Lung (tissue), 12 donors: ENCODE data around the gene FHOD1. TPM values are rescaled to one million over a fixed set of nuclear protein-coding genes. Genes with fewer than 3 reads are reported as not detected.

Source experiments
- ATAC-seq: fragments of 200-7000 bp; cut with Tn5 transposase; one replicate; pipeline ENCODE4 v1.9.1; 2020; ENCODE audit warnings: moderate number of reproducible peaks; ENCODE audit not compliant: insufficient read depth, low FRiP score
- DNase-seq, 3 donors: peaks; one replicate each; pipeline ENCODE4 v3.0.0-alpha.2; 2013 to 2017
- H3K27ac ChIP-seq, 2 donors: one replicate each; pipeline ENCODE4 v1.5.1; 2013; ENCODE audit warnings: mild to moderate bottlenecking in 2 of 2, moderate library complexity in 2 of 2, control low read depth in 1 of 2, inconsistent platforms in 1 of 2, low read depth in 1 of 2, low read length in 1 of 2
- H3K27me3 ChIP-seq, 3 donors: one replicate each; pipeline ENCODE4 v1.5.1; 2013; ENCODE audit warnings: low read length in 2 of 3; ENCODE audit not compliant: control insufficient read depth in 3 of 3, insufficient read depth in 3 of 3
- H3K36me3 ChIP-seq, 4 donors: one replicate each; pipeline ENCODE4 v1.5.1; 2013; ENCODE audit warnings: low read length in 4 of 4, mild to moderate bottlenecking in 1 of 4, moderate library complexity in 1 of 4; ENCODE audit not compliant: control insufficient read depth in 4 of 4, insufficient read depth in 4 of 4
- H3K4me1 ChIP-seq, 5 donors: one replicate each; pipeline ENCODE4 v1.5.1; 2013; ENCODE audit warnings: low read length in 5 of 5, mild to moderate bottlenecking in 2 of 5, moderate library complexity in 1 of 5; ENCODE audit not compliant: control insufficient read depth in 5 of 5, insufficient read depth in 5 of 5
- H3K4me3 ChIP-seq: one replicate; pipeline ENCODE4 v1.5.1; 2013; ENCODE audit warnings: mild to moderate bottlenecking, control low read depth, moderate library complexity
- H3K9ac ChIP-seq, 2 donors: one replicate each; pipeline ENCODE4 v1.5.1; 2013; ENCODE audit warnings: low read length in 2 of 2, control low read depth in 1 of 2; ENCODE audit not compliant: insufficient read depth in 1 of 2
- H3K9me3 ChIP-seq, 4 donors: one replicate each; pipeline ENCODE4 v1.5.1; 2013; ENCODE audit warnings: low read length in 3 of 4, mild to moderate bottlenecking in 1 of 4, moderate library complexity in 1 of 4; ENCODE audit not compliant: control insufficient read depth in 4 of 4, insufficient read depth in 3 of 4
- WGBS, 2 donors: extraction: QIAGEN DNeasy Blood & Tissue Kit; methylation state at CpG; one replicate each; pipeline ENCODE4 v1.1.7; 2013; 5-methylcytosine and 5-hydroxymethylcytosine counted together
- polyA plus RNA-seq, 2 donors: library from polyadenylated mRNA; stranded (reverse); fragments of 200-250 nt; gene quantifications; one replicate each; pipeline ENCODE4 v1.2.1, GENCODE V29; 2013
- total RNA-seq, 2 donors: library from RNA; depleted of rRNA in 1 of 2; stranded (reverse); fragments of >200 nt in 1 of 2; gene quantifications; one replicate each; pipeline ENCODE4 v1.2.1, GENCODE V29; 2014 to 2021
- TF ChIP-seq, protein P1 (sequence below): IDR thresholded peaks from 2 replicates; pipeline ENCODE4 v1.5.1; 2012; ENCODE audit warnings: mild to moderate bottlenecking; ENCODE audit errors: control extremely low read depth, extremely low read depth
- donor health status: control.
- donor health status: control.
- donor health status: Bipolar disorder and iron deficiency.
- donor health status: healthy.
- donor health status: DM: yes; HTN: yes; CAD: no.

FHOD1 gene
- total and polyA plus RNA-seq, 4 donors: 51.3 to 129 (median 65.5) TPM

DNA sequence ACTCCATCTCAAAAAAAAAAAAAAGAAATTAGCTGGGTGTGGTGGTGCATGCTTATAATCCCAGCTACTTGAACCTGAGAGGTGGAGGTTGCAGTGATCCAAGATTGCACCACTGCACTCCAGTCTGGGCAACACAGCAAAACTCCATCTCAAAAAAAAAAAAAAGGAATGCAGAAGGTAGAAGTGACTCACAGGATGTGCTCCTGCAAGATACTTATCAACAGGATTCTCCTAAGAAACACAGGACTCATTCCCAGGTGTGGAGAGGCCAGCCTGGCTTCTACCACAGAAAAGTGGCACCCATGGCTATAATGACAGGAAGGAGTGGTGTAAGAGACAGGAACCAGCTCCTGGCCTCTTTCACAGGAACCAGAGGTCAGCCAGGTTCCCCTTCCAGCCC, 34.5 kb downstream of the FHOD1 start:
- Histone ChIP-seq H3K4me1 (peaks cover 6 to 26% (median 16%) of the 10 kb centered on the region in 5 donors), H3K9ac (no peak overlapping the region), H3K9me3 (no peaks in the 10 kb centered on the region), H3K27me3 (no peaks in the 10 kb centered on the region), H3K36me3 (peaks cover 0 to 1% (median 0%) of the 10 kb centered on the region in 4 donors), H3K4me3 (no peak overlapping the region), H3K27ac (peak overlapping the region in 1 of 2 donors; percentile 4)
- TF ChIP-seq, protein P1, sequence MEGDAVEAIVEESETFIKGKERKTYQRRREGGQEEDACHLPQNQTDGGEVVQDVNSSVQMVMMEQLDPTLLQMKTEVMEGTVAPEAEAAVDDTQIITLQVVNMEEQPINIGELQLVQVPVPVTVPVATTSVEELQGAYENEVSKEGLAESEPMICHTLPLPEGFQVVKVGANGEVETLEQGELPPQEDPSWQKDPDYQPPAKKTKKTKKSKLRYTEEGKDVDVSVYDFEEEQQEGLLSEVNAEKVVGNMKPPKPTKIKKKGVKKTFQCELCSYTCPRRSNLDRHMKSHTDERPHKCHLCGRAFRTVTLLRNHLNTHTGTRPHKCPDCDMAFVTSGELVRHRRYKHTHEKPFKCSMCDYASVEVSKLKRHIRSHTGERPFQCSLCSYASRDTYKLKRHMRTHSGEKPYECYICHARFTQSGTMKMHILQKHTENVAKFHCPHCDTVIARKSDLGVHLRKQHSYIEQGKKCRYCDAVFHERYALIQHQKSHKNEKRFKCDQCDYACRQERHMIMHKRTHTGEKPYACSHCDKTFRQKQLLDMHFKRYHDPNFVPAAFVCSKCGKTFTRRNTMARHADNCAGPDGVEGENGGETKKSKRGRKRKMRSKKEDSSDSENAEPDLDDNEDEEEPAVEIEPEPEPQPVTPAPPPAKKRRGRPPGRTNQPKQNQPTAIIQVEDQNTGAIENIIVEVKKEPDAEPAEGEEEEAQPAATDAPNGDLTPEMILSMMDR: no peak
- ATAC-seq: no peak
- DNase-seq: no peak

DNA sequence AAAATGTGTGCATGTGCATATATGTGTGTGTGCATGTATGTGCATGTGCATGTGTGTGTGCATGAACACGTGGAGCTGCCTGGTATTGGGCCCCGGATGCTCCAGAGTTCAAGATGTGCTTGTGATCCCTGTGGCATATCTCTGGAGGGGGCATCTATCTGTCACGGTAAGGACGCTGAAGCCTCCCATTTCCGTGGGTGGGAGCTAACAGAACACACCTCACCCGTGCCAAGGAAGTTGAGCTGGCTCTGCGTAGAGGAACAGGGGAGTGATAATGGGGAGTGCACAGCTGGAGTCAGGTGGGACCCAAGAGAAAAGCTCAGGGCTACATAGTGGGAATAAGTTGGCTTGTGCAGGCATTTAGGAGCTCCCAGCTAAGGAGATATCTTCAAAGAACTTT, 35.6 kb downstream of the FHOD1 start:
- DNase-seq: no peak
- ATAC-seq: no peak
- peaks cover 2 to 16% (median 10%) of the 10 kb centered on the region in 5 donors for H3K4me1 ChIP-seq
- no peak overlapping the region for H3K9ac ChIP-seq
- 87 to 88% methylated on average over 7 of the region's 7 CpGs for WGBS, 2 donors
- H3K9me3 ChIP-seq: no peaks in the 10 kb centered on the region
- H3K36me3 ChIP-seq: peaks cover 0 to 3% (median 1%) of the 10 kb centered on the region in 4 donors
- H3K27me3 ChIP-seq: no peaks in the 10 kb centered on the region
- TF ChIP-seq, protein P1: no peak
- no peak overlapping the region for H3K27ac ChIP-seq
- H3K4me3 ChIP-seq: no peak overlapping the region

DNA sequence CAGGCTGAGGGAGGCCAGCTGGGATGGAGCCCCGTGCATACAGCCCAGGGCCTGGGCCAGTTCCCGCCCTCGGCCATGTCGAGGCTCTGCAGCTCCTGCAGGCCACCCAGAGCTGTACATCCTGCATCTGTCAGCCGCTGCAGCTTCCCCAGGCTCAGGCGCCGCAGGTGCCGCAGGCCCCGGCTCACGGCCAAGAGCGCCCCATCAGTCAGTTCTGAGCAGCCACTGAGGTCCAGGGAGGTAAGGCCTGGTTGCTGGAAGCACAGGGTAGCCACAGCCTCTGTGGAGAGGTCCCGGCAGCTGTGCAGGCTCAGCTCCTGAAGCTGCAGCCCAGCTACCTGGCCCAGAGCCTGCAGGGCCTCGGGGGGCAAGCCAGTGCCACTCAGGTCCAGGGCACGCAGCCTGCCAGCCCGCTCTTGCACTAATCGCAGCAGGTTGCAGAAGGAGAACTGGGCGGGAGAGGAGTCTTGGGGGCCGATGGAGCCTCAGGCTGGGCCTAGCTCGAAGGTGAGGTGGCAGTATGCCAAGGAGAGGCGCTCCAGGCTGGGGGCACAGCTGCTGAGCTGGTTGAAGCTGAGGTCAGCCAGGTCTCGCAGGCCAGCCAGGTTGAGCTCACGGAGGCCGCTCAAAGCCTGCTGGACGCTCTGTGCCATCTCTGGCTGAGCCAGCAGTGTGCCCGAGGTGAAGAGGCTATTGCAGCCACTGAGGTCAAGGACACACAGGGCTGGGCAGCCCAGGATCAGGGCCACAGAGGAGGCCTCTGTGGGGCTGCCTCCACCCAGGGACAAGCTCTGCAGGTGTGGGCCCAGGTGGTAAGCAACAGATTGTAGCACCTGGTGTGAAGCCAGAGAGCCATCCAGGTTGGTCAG, 37.0 kb downstream of the FHOD1 start:
- peaks cover 0 to 7% (median 0%) of the 10 kb centered on the region in 5 donors for H3K4me1 ChIP-seq
- DNase-seq (no peak), ATAC-seq (no peak)
- H3K9ac ChIP-seq: no peak overlapping the region
- H3K36me3 ChIP-seq: peaks cover 0 to 4% (median 2%) of the 10 kb centered on the region in 4 donors
- TF ChIP-seq, protein P1: no peak
- H3K9me3 ChIP-seq: no peaks in the 10 kb centered on the region
- no peaks in the 10 kb centered on the region for H3K27me3 ChIP-seq
- H3K27ac ChIP-seq: no peak overlapping the region
- WGBS, 2 donors: 90 to 94% methylated on average over 25 of the region's 25 CpGs
- H3K4me3 ChIP-seq: no peak overlapping the region
